SIG-M5 (cell line): ENCODE measurements around the gene GCFC2.

ENCODE experiments used
- DNase-seq: peaks from one replicate; lab custom pipeline; 2025; lab: John Stamatoyannopoulos, UW

Gene GCFC2

DNA sequence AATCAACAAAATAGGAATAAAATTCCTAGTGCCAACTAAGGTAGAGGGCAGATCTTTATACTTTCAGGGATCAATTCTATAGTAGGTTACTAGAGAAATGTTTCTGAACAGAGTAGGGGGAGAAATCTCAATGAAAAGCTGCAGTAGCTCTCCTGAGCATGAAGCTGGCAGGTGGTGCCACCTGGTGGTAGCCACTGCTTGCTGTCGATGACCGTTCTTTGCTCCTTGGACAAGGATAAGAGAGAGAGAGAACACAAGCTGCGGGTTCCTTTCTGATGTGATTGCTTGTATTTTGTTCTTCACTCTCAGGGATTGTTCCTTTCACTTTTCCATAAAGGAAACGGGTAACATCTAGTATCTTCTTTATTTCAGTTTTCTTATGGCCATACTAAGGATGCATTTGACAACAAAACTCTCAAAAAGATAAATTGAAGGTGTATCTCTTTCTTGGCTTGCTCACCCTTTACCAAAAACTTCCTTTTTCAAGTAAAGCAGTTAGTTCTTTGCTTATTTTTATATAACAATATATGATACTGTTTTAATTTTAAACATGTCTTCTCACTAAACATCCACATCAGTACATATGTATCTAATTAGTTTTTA is 82.7 kb downstream of the GCFC2 start:
- DNase-seq = no peak

DNA sequence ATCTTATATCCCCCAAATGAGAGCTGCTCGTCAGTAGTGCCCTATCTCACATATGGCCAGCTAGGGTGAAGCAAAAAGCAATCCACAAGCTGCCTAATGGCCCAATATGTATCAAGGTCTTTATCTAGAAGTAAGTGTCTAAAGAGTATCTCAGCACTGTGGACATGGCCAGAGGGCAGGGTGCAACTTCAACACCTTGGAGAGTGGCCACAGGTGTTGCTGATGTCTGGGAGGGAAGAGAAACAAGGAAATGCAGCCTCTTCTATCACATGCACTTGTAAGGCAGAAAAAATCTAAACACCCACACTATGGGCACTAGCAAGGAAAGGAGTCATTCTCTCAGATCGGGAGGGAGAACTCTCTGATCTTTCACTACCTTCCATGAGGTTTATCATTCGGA is 87.8 kb downstream of the GCFC2 start:
- no peak for DNase-seq

DNA sequence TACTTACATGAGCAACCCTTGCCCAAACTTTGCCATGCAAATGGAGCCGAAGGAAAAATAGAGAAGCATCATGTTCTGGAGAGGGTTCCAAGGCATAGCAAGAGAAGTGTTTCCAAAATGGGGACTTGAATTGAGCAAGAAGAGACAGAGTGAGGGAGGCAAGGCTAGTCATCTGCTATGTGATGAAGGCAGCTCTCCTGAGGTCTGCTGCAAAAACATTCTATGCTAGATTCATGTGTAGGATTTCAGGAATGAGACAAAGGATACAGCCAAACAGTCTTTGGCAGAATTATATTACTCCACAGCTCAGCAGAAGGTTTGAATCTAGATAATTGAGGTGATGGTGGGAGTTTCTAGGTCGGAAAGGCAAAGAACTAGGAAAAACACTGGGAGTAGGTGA is 88.2 kb downstream of the GCFC2 start:
- DNase-seq = no peak

DNA sequence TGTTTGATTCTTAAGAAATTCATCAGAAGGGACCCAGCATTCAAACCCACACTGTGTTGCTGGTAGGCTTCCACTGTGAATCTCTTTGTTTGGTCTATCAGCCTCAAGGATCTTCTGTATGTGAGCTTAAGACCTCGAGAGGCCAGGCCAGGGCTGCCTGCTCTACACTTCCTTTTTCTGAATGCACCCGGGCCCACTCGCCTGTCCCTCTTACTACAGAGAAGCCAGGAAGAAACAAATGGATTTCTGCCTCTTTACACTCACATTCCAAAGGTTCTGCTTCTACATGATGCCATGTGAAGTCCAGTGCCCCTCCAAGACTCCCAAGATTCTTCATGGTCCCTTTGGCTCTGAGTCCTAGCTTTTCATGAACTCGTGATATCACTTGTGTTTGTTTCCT is 89.5 kb downstream of the GCFC2 start:
- no peak for DNase-seq

DNA sequence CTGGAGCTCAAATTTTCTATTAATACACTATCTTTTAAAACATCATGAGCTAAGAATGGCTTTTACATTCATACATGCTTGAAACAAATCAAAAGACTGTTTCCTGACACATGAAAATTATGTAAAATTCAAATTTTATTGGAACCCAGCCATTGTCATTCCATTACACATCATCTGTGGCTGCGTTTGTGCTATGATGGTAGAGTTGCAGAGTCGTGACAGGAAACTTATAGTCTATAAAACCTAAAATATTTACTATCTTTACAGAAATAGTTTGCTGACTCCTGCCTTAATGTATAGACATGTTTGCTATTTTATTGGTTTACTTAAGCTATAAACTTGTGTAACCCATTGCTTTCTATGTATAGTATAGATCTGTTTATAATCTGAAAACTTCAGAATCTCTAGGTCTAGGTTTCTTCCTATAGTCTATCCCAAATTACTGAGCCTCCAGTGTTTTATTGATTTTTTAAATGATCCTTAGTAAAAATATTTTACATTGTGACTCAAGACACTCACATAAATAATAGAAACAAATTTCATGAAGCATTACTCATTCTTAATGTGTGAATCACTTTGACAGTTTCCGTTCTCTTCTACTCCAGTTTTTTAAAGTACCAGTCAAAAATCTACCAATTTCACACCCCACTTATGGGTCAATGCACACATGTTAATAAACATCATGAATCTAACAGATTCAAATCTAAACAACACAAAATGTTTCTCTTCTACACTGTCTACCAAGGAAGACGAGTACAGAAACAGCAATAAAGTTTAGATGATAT is 90.6 kb downstream of the GCFC2 start:
- DNase-seq = no peak

DNA sequence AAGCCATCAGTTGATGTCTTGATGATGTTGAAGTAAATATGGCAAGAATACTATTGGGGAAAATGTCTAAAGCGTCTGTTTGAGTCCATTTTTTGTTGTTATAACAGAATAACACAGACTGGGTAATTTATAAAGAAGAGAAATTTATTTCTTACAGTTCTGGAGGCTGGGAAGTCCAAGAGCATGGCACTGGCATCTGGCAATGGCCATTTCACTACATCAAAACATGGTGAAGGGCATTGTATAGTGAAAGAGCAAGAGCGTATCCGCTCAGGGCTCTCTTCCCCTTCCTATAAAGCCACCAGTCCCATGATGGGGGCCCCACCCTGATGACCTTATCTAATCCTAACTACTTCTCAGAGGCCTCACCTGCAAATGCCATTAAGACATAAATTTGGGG is 93.8 kb downstream of the GCFC2 start:
- DNase-seq = no peak

DNA sequence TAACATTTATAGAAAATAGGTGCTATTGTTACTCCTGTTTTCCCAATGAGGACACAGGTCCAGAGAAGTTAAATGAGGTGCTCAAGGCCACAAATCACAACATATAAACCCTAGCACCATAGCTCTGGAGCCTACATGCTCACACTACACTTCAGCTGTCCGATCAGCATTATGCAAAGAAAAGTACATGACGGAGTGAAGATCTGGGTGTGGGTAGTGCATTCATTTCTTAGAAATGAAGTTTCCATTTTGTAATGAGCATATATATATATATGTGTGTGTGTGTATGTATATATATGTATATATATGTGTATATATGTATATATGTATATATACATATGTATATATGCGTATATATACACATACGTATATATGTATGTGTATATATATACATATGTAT is 94.3 kb downstream of the GCFC2 start:
- DNase-seq = no peak

DNA sequence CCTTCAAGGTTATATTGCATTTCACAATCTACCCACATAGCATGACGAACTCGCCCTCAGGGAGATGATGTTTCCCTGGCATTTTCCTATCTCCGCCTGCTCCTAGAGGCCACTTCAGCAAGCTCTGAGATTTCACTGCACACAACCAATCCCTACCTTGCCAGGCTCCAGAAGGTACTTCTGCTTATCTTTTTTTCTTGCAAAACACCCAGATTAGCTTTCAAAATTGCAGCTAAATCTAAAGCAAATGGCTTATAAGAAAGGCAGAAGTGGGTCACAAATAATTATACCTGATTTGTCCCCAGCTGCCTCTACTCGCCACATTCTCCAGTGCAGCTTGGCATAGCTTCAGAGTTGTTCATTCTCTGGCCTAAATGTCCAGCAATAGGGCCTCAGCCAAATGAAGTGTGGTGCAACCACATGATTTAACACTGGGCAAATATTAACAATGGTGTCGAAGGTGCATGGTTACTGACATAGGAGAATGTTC is 96.5 kb downstream of the GCFC2 start:
- no peak for DNase-seq

DNA sequence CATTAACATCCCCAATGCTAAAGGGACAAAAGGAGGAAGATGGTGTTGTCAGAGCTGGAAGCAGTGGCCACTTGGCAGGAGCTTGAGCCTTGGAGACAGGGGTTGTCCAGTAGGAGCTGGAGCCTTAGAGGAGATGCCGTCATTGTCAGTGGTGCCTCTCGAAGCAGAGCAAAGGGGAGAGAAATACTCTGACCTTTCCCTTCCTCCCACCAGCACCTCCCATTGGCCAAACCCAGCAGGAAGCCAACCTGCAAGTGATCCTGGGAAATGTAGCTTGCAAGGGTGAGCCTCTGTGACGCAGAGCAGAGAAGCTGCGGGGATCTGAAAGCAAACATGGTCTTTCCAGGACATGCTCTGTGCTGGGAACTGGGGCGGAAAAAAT is 97.9 kb downstream of the GCFC2 start:
- DNase-seq = no peak
